HepG2 (cell line): ENCODE measurements around the gene TUBB4B. TPM values are rescaled to one million over a fixed set of nuclear protein-coding genes. Genes with fewer than 3 reads are reported as not detected.

Experiments
- BHLHE40 ChIP-seq: IDR thresholded peaks from 2 replicates; pipeline ENCODE4 v1.6.1; 2011; ENCODE audit warnings: low read length, improper control_type of control experiment
- CREB1 ChIP-seq, 2 experiments: fragments of 450-650 bp in 1 of 2; IDR thresholded peaks; 2 replicates each; pipeline ENCODE4 v1.6.1; 2016 to 2017; ENCODE audit warnings: control low read depth in 1 of 2, mild to moderate bottlenecking in 1 of 2, missing compliant biosample characterization in 1 of 2, missing genetic modification characterization in 1 of 2
- MAFF ChIP-seq: IDR thresholded peaks from 2 replicates; pipeline ENCODE4 v1.6.1; 2011; ENCODE audit warnings: low read depth, low read length, improper control_type of control experiment
- NCOA2 ChIP-seq: sonication (generic); formaldehyde crosslinking; IDR thresholded peaks from 2 replicates; pipeline ENCODE4 v1.8.0; 2022; ENCODE audit warnings: inconsistent platforms
- NR1H2 ChIP-seq: sonication (generic); formaldehyde crosslinking; IDR thresholded peaks from 2 replicates; pipeline ENCODE4 v1.8.1; 2022; ENCODE audit warnings: low read depth, missing genetic modification reagents, borderline replicate concordance
- NR2F6 ChIP-seq, 2 experiments: IDR thresholded peaks; 2 replicates each; pipeline ENCODE4 v1.6.1; 2016; ENCODE audit warnings: antibody characterized with exemption in 1 of 2, mild to moderate bottlenecking in 1 of 2
- REXO4 ChIP-seq: sonication (generic); formaldehyde crosslinking; IDR thresholded peaks from 2 replicates; pipeline ENCODE4 v1.8.0; 2022; ENCODE audit warnings: missing genetic modification reagents, mild to moderate bottlenecking, borderline replicate concordance
- TARDBP ChIP-seq: sonication (generic); formaldehyde crosslinking; IDR thresholded peaks from 2 replicates; pipeline ENCODE4 v1.8.0; 2022; ENCODE audit warnings: mild to moderate bottlenecking, missing genetic modification reagents
- TCF12 ChIP-seq, 2 experiments: fragments of 450-650 bp in 1 of 2; sonication (generic) in 1 of 2; formaldehyde crosslinking in 1 of 2; IDR thresholded peaks; 2 replicates each; pipeline versions ENCODE4 v1.6.1 to v1.8.0; 2017 to 2022; ENCODE audit warnings: antibody characterized with exemption in 1 of 2, mild to moderate bottlenecking in 1 of 2, missing genetic modification reagents in 1 of 2, moderate library complexity in 1 of 2
- ZBTB39 ChIP-seq: sonication (generic); formaldehyde crosslinking; IDR thresholded peaks from 2 replicates; pipeline ENCODE4 v1.5.0; 2020; ENCODE audit warnings: missing genetic modification reagents
- ZFY ChIP-seq: sonication (generic); formaldehyde crosslinking; IDR thresholded peaks from 2 replicates; pipeline ENCODE4 v1.4.0; 2020; ENCODE audit warnings: missing genetic modification reagents
- ZNF460 ChIP-seq: sonication (generic); formaldehyde crosslinking; IDR thresholded peaks from 2 replicates; pipeline ENCODE4 v1.5.1; 2020; ENCODE audit warnings: missing genetic modification reagents, mild to moderate bottlenecking, borderline replicate concordance
- ZNF569 ChIP-seq: sonication (generic); formaldehyde crosslinking; IDR thresholded peaks from 2 replicates; pipeline ENCODE4 v1.5.0; 2020; ENCODE audit warnings: mild to moderate bottlenecking, missing genetic modification reagents, moderate library complexity, borderline replicate concordance
- ZNF609 ChIP-seq: sonication (generic); formaldehyde crosslinking; IDR thresholded peaks from 2 replicates; pipeline ENCODE4 v1.4.0; 2020; ENCODE audit warnings: mild to moderate bottlenecking, missing genetic modification reagents, borderline replicate concordance
- ZNF891 ChIP-seq: sonication (generic); formaldehyde crosslinking; IDR thresholded peaks from 2 replicates; pipeline ENCODE4 v1.5.0; 2020; ENCODE audit warnings: mild to moderate bottlenecking, missing genetic modification reagents
- polyA plus RNA-seq, 8 experiments: library from polyadenylated mRNA; depleted of rRNA in 3 of 8; stranded (reverse) in 7 of 8; unstranded in 1 of 8; fragments of >200 nt; fragmentation: Illumina TruSeq in 4 of 8; extraction: Trizol in 4 of 8; gene quantifications; 2 replicates each; pipeline versions ENCODE4 v1.2.1 to v1.2.3, GENCODE V29; 2011 to 2016; ENCODE audit warnings: low read depth in 4 of 8, missing spikeins in 1 of 8, mixed read lengths in 1 of 8; ENCODE audit not compliant: insufficient read depth in 1 of 8
- total RNA-seq, 5 experiments: library from RNA; depleted of rRNA; stranded (reverse); fragments of >200 nt; fragmentation: Illumina TruSeq; extraction: Trizol; gene quantifications; 2 replicates each; pipeline ENCODE4 v1.2.3, GENCODE V29; 2016; ENCODE audit warnings: low read depth in 1 of 5
- TF ChIP-seq, protein P1 (sequence below): IDR thresholded peaks from 2 replicates; pipeline ENCODE4 v1.6.1; 2018; ENCODE audit warnings: missing genetic modification reagents, mild to moderate bottlenecking, missing compliant biosample characterization
- TF ChIP-seq, protein P2 (sequence below): sonication (generic); formaldehyde crosslinking; IDR thresholded peaks from 2 replicates; pipeline ENCODE4 v1.8.1; 2022; ENCODE audit warnings: low read depth, mild to moderate bottlenecking, missing genetic modification reagents

Gene TUBB4B
- total and polyA plus RNA-seq, 2 of the 13 experiments (the other 11 are each of a cell fraction or from before 2014, with no cell fraction given): 182 to 412 TPM

DNA sequence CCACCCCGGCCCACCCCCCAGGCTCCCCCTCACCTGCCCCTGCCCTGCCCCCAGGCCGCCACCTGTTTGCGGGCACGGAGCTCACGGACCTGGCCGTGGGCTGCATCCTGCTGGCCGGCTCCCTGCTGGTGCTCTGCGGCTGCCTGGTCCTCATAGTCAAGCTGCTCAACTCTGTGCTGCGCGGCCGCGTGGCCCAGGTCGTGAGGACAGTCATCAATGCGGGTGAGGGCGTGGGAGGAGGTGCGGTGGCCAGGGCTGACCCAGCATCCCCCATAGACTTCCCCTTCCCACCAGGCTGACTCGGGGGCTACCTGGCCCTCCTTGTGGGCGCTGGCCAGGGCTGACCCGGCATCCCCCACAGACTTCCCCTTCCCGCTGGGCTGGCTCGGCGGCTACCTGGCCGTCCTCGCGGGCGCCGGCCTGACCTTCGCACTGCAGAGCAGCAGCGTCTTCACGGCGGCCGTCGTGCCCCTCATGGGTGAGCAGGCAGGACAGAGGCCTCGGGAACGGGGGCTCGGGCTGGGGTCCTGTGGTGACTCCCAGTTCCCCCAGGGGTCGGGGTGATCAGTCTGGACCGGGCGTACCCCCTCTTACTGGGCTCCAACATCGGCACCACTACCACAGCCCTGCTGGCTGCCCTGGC lies 6.9 kb upstream of the TUBB4B start (continued):
- TF ChIP-seq NR1H2 (CRISPR knock-in tag): no peak
- TF ChIP-seq ZNF891 (CRISPR knock-in tag): 0 out of 2 replicates have a peak, but pooled peaks have one; percentile 27
- TF ChIP-seq REXO4 (CRISPR knock-in tag): no peak
- no peak for TF ChIP-seq ZBTB39 (CRISPR knock-in tag)
- TF ChIP-seq ZNF609: no peak; the same call in 1 of the 2 replicates
- TF ChIP-seq, protein P1, sequence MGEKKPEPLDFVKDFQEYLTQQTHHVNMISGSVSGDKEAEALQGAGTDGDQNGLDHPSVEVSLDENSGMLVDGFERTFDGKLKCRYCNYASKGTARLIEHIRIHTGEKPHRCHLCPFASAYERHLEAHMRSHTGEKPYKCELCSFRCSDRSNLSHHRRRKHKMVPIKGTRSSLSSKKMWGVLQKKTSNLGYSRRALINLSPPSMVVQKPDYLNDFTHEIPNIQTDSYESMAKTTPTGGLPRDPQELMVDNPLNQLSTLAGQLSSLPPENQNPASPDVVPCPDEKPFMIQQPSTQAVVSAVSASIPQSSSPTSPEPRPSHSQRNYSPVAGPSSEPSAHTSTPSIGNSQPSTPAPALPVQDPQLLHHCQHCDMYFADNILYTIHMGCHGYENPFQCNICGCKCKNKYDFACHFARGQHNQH: no peak
- no peak for TF ChIP-seq TARDBP (CRISPR knock-in tag)
- no peak for TF ChIP-seq ZNF569 (CRISPR knock-in tag)
- no peak for TF ChIP-seq NCOA2
- TF ChIP-seq NR2F6 (IDR thresholded peaks at IDR 0.05): no peak
- no peak for TF ChIP-seq NR2F6 (CRISPR knock-in tag; IDR thresholded peaks at IDR 0.05)
- peak; percentile 64 for TF ChIP-seq ZFY (CRISPR knock-in tag)
- TF ChIP-seq TCF12 (IDR thresholded peaks at IDR 0.05): no peak
- no peak for TF ChIP-seq TCF12 (CRISPR knock-in tag; IDR thresholded peaks at IDR 0.05)
- TF ChIP-seq, protein P2, sequence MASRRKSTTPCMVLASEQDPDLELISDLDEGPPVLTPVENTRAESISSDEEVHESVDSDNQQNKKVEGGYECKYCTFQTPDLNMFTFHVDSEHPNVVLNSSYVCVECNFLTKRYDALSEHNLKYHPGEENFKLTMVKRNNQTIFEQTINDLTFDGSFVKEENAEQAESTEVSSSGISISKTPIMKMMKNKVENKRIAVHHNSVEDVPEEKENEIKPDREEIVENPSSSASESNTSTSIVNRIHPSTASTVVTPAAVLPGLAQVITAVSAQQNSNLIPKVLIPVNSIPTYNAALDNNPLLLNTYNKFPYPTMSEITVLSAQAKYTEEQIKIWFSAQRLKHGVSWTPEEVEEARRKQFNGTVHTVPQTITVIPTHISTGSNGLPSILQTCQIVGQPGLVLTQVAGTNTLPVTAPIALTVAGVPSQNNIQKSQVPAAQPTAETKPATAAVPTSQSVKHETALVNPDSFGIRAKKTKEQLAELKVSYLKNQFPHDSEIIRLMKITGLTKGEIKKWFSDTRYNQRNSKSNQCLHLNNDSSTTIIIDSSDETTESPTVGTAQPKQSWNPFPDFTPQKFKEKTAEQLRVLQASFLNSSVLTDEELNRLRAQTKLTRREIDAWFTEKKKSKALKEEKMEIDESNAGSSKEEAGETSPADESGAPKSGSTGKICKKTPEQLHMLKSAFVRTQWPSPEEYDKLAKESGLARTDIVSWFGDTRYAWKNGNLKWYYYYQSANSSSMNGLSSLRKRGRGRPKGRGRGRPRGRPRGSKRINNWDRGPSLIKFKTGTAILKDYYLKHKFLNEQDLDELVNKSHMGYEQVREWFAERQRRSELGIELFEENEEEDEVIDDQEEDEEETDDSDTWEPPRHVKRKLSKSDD (CRISPR knock-in tag): no peak
- no peak for TF ChIP-seq MAFF
- TF ChIP-seq ZNF460 (CRISPR knock-in tag): no peak
- TF ChIP-seq CREB1 (IDR thresholded peaks at IDR 0.05): no peak
- TF ChIP-seq CREB1 (CRISPR knock-in tag; IDR thresholded peaks at IDR 0.05): no peak
- TF ChIP-seq BHLHE40: no peak
